ENCODE measurements around the gene GBP3. TPM values are rescaled to one million over a fixed set of nuclear protein-coding genes. Genes with fewer than 3 reads are reported as not detected.
"Not testable (repeated sequence)": the region's sequence is repeated elsewhere in the genome, so short reads cannot be mapped to it uniquely, and the experiment has no call there.

GBP3 gene
- total RNA-seq, 2 donors from 2014 or later: not detected

GRCh38 chr1:89051300-89051954 is 28.8 kb upstream of the GBP3 start:
- no peaks in the 10 kb centered on the region for H3K27me3 Mint-ChIP-seq (ENCODE audit: insufficient read depth)
- Histone ChIP-seq H3K27ac (ENCODE audit: low read depth, low read length) (no peak overlapping the region), H3K9ac (ENCODE audit: extremely low read depth, low read length, poor library complexity, severe bottlenecking) (no peak overlapping the region), H3K9me3 (ENCODE audit: control insufficient read depth, low read length) (no peaks in the 10 kb centered on the region), H3K4me1 (ENCODE audit: control insufficient read depth, insufficient read depth, low read length) (peaks cover 2% of the 10 kb centered on the region), H3K36me3 (ENCODE audit: control insufficient read depth, insufficient read depth, low read length) (no peaks in the 10 kb centered on the region), H3K4me3 (ENCODE audit: low read length) (no peak overlapping the region), H3K27me3 (ENCODE audit: control insufficient read depth, insufficient read depth, low read length, poor library complexity, severe bottlenecking) (no peaks in the 10 kb centered on the region)
- 97 to 100% methylated on average over 4 to 8 of the region's 9 CpGs for WGBS, 2 experiments (ENCODE audit: insufficient coverage in 1 of 2, insufficient read length in 1 of 2)
- H3K4me1 Mint-ChIP-seq: no peaks in the 10 kb centered on the region
- H3K36me3 Mint-ChIP-seq (ENCODE audit: low read depth): peaks cover 4% of the 10 kb centered on the region
- H3K9me3 Mint-ChIP-seq: peaks cover 20% of the 10 kb centered on the region
- DNase-seq: no peak
- no peak for TF ChIP-seq CTCF (conservative IDR thresholded peaks at IDR 0.05)
- H3K4me3 Mint-ChIP-seq: no peak overlapping the region
- H3K27ac Mint-ChIP-seq: no peak overlapping the region

- H3K36me3 Mint-ChIP-seq (ENCODE audit: low read depth): peaks cover 4% of the 10 kb centered on the region
- H3K27me3 Mint-ChIP-seq (ENCODE audit: insufficient read depth): no peaks in the 10 kb centered on the region
- Histone ChIP-seq H3K9me3 (ENCODE audit: control insufficient read depth, low read length) (no peaks in the 10 kb centered on the region), H3K27ac (ENCODE audit: low read depth, low read length) (no peak overlapping the region), H3K36me3 (ENCODE audit: control insufficient read depth, insufficient read depth, low read length) (no peaks in the 10 kb centered on the region), H3K4me1 (ENCODE audit: control insufficient read depth, insufficient read depth, low read length) (peaks cover 2% of the 10 kb centered on the region), H3K9ac (ENCODE audit: extremely low read depth, low read length, poor library complexity, severe bottlenecking) (no peak overlapping the region), H3K4me3 (ENCODE audit: low read length) (no peak overlapping the region), H3K27me3 (ENCODE audit: control insufficient read depth, insufficient read depth, low read length, poor library complexity, severe bottlenecking) (no peaks in the 10 kb centered on the region)
- H3K4me1 Mint-ChIP-seq: no peaks in the 10 kb centered on the region
- no peak for DNase-seq
- peaks cover 20% of the 10 kb centered on the region for H3K9me3 Mint-ChIP-seq
- TF ChIP-seq CTCF (conservative IDR thresholded peaks at IDR 0.05): no peak
- H3K4me3 Mint-ChIP-seq: no peak overlapping the region
- H3K27ac Mint-ChIP-seq: no peak overlapping the region
- WGBS, 2 experiments (ENCODE audit: insufficient coverage in 1 of 2, insufficient read length in 1 of 2): 97 to 98% methylated on average over 9 to 11 of the region's 11 CpGs
Observed at GRCh38 chr1:89050649-89051033, 28.0 kb upstream of the GBP3 start.

GRCh38 chr1:89049901-89050648 is 27.4 kb upstream of the GBP3 start:
- WGBS, 2 experiments (ENCODE audit: insufficient coverage in 1 of 2, insufficient read length in 1 of 2): 91 to 95% methylated on average over 7 to 9 of the region's 9 CpGs
- not testable (repeated sequence) for H3K27me3 ChIP-seq (ENCODE audit: control insufficient read depth, insufficient read depth, low read length, poor library complexity, severe bottlenecking); DNase-seq; H3K4me1 Mint-ChIP-seq; H3K4me3 Mint-ChIP-seq; H3K27ac ChIP-seq (ENCODE audit: low read depth, low read length); H3K9me3 ChIP-seq (ENCODE audit: control insufficient read depth, low read length); H3K9ac ChIP-seq (ENCODE audit: extremely low read depth, low read length, poor library complexity, severe bottlenecking); H3K36me3 ChIP-seq (ENCODE audit: control insufficient read depth, insufficient read depth, low read length); H3K4me1 ChIP-seq (ENCODE audit: control insufficient read depth, insufficient read depth, low read length); H3K27me3 Mint-ChIP-seq (ENCODE audit: insufficient read depth); H3K36me3 Mint-ChIP-seq (ENCODE audit: low read depth)
- Mint-ChIP-seq H3K27ac (peak overlapping the region; percentile 46), H3K9me3 (peaks cover 20% of the 10 kb centered on the region)
- peak overlapping the region; percentile 38 for H3K4me3 ChIP-seq (ENCODE audit: low read length)

GRCh38 chr1:89049187-89049586 is 26.5 kb upstream of the GBP3 start:
- not testable (repeated sequence) for H3K4me1 ChIP-seq (ENCODE audit: control insufficient read depth, insufficient read depth, low read length); H3K4me3 Mint-ChIP-seq; H3K27me3 Mint-ChIP-seq (ENCODE audit: insufficient read depth); H3K4me1 Mint-ChIP-seq; H3K9ac ChIP-seq (ENCODE audit: extremely low read depth, low read length, poor library complexity, severe bottlenecking); H3K36me3 ChIP-seq (ENCODE audit: control insufficient read depth, insufficient read depth, low read length); H3K36me3 Mint-ChIP-seq (ENCODE audit: low read depth); H3K27ac ChIP-seq (ENCODE audit: low read depth, low read length); H3K9me3 ChIP-seq (ENCODE audit: control insufficient read depth, low read length); H3K4me3 ChIP-seq (ENCODE audit: low read length); DNase-seq; H3K27me3 ChIP-seq (ENCODE audit: control insufficient read depth, insufficient read depth, low read length, poor library complexity, severe bottlenecking)
- WGBS, 2 experiments (ENCODE audit: insufficient coverage in 1 of 2, insufficient read length in 1 of 2): 58% methylated on average over 2 of the region's 4 CpGs; no CpG with 5 or more reads in 1 of the 2 experiments
- Mint-ChIP-seq H3K9me3 (peaks cover 20% of the 10 kb centered on the region), H3K27ac (peak overlapping the region; percentile 48)

Data from endodermal cell (in vitro differentiated cells).